Endothelial cell of umbilical vein (primary cell): ENCODE results near the gene ITIH3. TPM values are rescaled to one million over a fixed set of nuclear protein-coding genes. Genes with fewer than 3 reads are reported as not detected.

Experiments used
- BruUV-seq: library from RNA; stranded (reverse); fragments of 400-500 nt; replicated peaks from 2 replicates; lab custom pipeline; 2021; lab: Mats Ljungman, UMichigan
- CTCF ChIA-PET: fragments of 300-600, 350-600 bp; sonication (Branson Sonifier 250); formaldehyde crosslinking; loops from one replicate; lab custom pipeline; 2021; ENCODE audit warnings: antibody characterized with exemption, inconsistent platforms; lab: Charles Lee
- POLR2A ChIA-PET: fragments of 300-600, 350-600 bp; sonication (Branson Sonifier 250); formaldehyde crosslinking; loops from one replicate; lab custom pipeline; 2021; ENCODE audit warnings: antibody characterized with exemption, inconsistent platforms; lab: Charles Lee
- DNase-seq: peaks from one replicate; pipeline ENCODE4 v3.0.0-alpha.2; 2011; ENCODE audit warnings: low read depth, low spot score
- FAIRE-seq: peaks from 2 replicates; lab custom pipeline; 2011; peaks lifted over from hg19 to GRCh38; lab: Jason Lieb, UNC
- H2AFZ ChIP-seq: 2 replicates; pipeline ENCODE4 v1.6.0; 2012; ENCODE audit warnings: low read depth, low read length, control low read depth, inconsistent platforms
- H3K27ac ChIP-seq: 2 replicates; pipeline ENCODE4 v1.5.1; 2011; ENCODE audit warnings: low read depth, mild to moderate bottlenecking, control low read depth, low read length, moderate library complexity; ENCODE audit not compliant: insufficient read depth
- H3K27me3 ChIP-seq, 2 experiments: 2 replicates each; pipeline versions ENCODE4 v1.6.0 to v1.6.1; 2011; ENCODE audit warnings: low read length in 2 of 2, mixed read lengths in 1 of 2; ENCODE audit not compliant: control insufficient read depth in 2 of 2, insufficient read depth in 2 of 2
- H3K36me3 ChIP-seq, 2 experiments: 2 replicates in 1 of 2; 3 replicates in 1 of 2; pipeline ENCODE4 v1.5.1; 2011; ENCODE audit warnings: low read length in 2 of 2, mild to moderate bottlenecking in 1 of 2, moderate library complexity in 1 of 2; ENCODE audit not compliant: control insufficient read depth in 2 of 2, insufficient read depth in 2 of 2; ENCODE audit errors: extremely low read depth in 1 of 2
- H3K4me1 ChIP-seq: 3 replicates; pipeline ENCODE4 v1.5.1; 2011; ENCODE audit warnings: mild to moderate bottlenecking, low read length; ENCODE audit not compliant: control insufficient read depth, insufficient read depth; ENCODE audit errors: extremely low read depth
- H3K4me2 ChIP-seq: 2 replicates; pipeline ENCODE4 v1.6.1; 2011; ENCODE audit warnings: low read length, control low read depth, mixed read lengths; ENCODE audit not compliant: insufficient read depth
- H3K4me3 ChIP-seq, 3 experiments: fragments of 200-600 bp in 1 of 3; sonication (generic), shearing (Covaris generic) in 1 of 3; replicated peaks in 1 of 3; 2 replicates each; pipeline ENCODE4 v1.5.1; 2011 to 2016; ENCODE audit warnings: control low read depth in 3 of 3, low read length in 3 of 3, mild to moderate bottlenecking in 2 of 3, inconsistent platforms in 1 of 3, low read depth in 1 of 3, moderate library complexity in 1 of 3; ENCODE audit not compliant: insufficient read depth in 1 of 3
- H3K79me2 ChIP-seq: 2 replicates; pipeline ENCODE4 v1.6.0; 2012; ENCODE audit warnings: low read length, inconsistent platforms; ENCODE audit not compliant: control insufficient read depth, insufficient read depth
- H3K9ac ChIP-seq: replicated peaks from 2 replicates; pipeline ENCODE3; 2011; ENCODE audit warnings: low read length, control low read depth; ENCODE audit not compliant: insufficient read depth; ENCODE audit errors: extremely low read depth
- H3K9me1 ChIP-seq: replicated peaks from 3 replicates; pipeline ENCODE4 v1.6.0; 2011; ENCODE audit warnings: mild to moderate bottlenecking, low read length; ENCODE audit not compliant: control insufficient read depth, insufficient read depth; ENCODE audit errors: extremely low read depth
- H3K9me3 ChIP-seq: replicated peaks from 2 replicates; pipeline ENCODE4 v1.5.1; 2012; ENCODE audit warnings: low read length, inconsistent platforms; ENCODE audit not compliant: control insufficient read depth, insufficient read depth
- H4K20me1 ChIP-seq: replicated peaks from 2 replicates; pipeline ENCODE3; 2011; ENCODE audit warnings: mild to moderate bottlenecking, low read length; ENCODE audit not compliant: control insufficient read depth, insufficient read depth; ENCODE audit errors: extremely low read depth
- EZH2 ChIP-seq: IDR thresholded peaks from 2 replicates; pipeline ENCODE4 v1.6.1; 2012; ENCODE audit warnings: borderline replicate concordance, low read depth, mild to moderate bottlenecking, moderate library complexity, low read length, inconsistent platforms; ENCODE audit not compliant: severe bottlenecking
- FOS ChIP-seq: IDR thresholded peaks from 2 replicates; pipeline ENCODE4 v1.6.1; 2011; ENCODE audit warnings: mild to moderate bottlenecking, low read length, moderate library complexity, borderline replicate concordance; ENCODE audit not compliant: insufficient read depth
- GATA2 ChIP-seq: IDR thresholded peaks from 2 replicates; pipeline ENCODE4 v1.7.0; 2011; ENCODE audit warnings: low read depth, mild to moderate bottlenecking, moderate library complexity, mixed read lengths, low read length; ENCODE audit not compliant: insufficient read length, insufficient read depth
- JUN ChIP-seq: IDR thresholded peaks from 2 replicates; pipeline ENCODE4 v1.6.1; 2011; ENCODE audit warnings: borderline replicate concordance, low read depth; ENCODE audit not compliant: insufficient read length, insufficient read depth
- MYC ChIP-seq: IDR thresholded peaks from one replicate; pipeline ENCODE4 v1.6.1; 2011; ENCODE audit warnings: mild to moderate bottlenecking, low read depth, low read length
- POLR2A ChIP-seq: IDR thresholded peaks from 2 replicates; pipeline ENCODE4 v1.6.1; 2012; ENCODE audit warnings: low read depth, mild to moderate bottlenecking, control low read depth, low read length
- POLR2AphosphoS5 ChIP-seq: IDR thresholded peaks from 2 replicates; pipeline ENCODE4 v1.6.1; 2012; ENCODE audit warnings: low read depth, mild to moderate bottlenecking, control low read depth, low read length, moderate library complexity; ENCODE audit not compliant: insufficient read depth
- dilution Hi-C: fragments of 300-500 bp; cut with MboI; formaldehyde crosslinking; loops from one replicate; pipeline ENCODE4 v1.15.0; 2019; ENCODE audit warnings: low sequenced_read_pairs; ENCODE audit not compliant: extremely low pct_ligation_motif_present
- intact Hi-C: fragments of 100-400 bp; cut with micrococcal nuclease; formaldehyde crosslinking; loops from one replicate; pipeline ENCODE4 v1.10.0; 2022
- polyA plus RNA-seq, 4 experiments: library from polyadenylated mRNA; depleted of rRNA in 3 of 4; stranded (reverse) in 3 of 4; unstranded in 1 of 4; fragments of >200 nt; gene quantifications; 2 replicates each; pipeline versions ENCODE4 v1.2.1 to v1.2.3, GENCODE V29; 2011 to 2012; ENCODE audit warnings: missing spikeins in 1 of 4
- total RNA-seq: library from RNA; stranded (reverse); gene quantifications from 2 replicates; pipeline ENCODE4 v1.2.3, GENCODE V29; 2021
- TF ChIP-seq, protein P1 (sequence below): IDR thresholded peaks from 2 replicates; pipeline ENCODE4 v1.6.1; 2011; ENCODE audit not compliant: insufficient read depth, insufficient read length
- TF ChIP-seq, protein P2 (sequence below), 2 donors: IDR thresholded peaks; 1 replicate in 1 of 2; 2 replicates in 1 of 2; pipeline ENCODE4 v1.5.1; 2011; ENCODE audit warnings: low read length in 2 of 2, mild to moderate bottlenecking in 2 of 2, moderate library complexity in 2 of 2, control low read depth in 1 of 2, inconsistent platforms in 1 of 2, low read depth in 1 of 2; ENCODE audit not compliant: insufficient read depth in 1 of 2; ENCODE audit errors: extremely low read depth in 1 of 2

The ITIH3 gene
- total and polyA plus RNA-seq, 2 donors (not counting 3 experiments of a cell fraction or from before 2014, with no cell fraction given), result not detected

DNA sequence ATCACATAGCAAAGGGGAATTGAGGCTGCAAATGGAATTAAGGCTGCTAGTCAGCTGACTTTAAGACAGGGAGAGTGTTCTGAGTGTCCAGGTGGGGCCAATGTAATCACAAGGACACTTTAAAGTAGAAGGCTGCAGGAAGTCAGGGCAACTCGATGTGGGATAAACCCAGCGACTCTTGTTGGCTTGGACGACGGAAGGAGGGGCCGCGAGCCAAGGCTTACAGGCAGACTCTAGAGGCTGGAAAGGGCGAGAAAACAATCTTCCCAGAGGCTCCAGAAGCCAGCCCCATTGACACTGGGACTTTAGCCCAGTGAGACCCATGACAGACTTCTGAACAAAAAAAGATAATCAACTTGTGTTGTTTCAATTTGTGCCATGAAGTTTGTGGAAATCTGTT is 53.1 kb downstream of the ITIH3 start:
- Histone ChIP-seq H3K79me2 (no peaks in the 10 kb centered on the region), H2AFZ (no peak overlapping the region), H3K9me1 (no peaks in the 10 kb centered on the region), H3K27me3 (no peaks in the 10 kb centered on the region), H4K20me1 (no peaks in the 10 kb centered on the region), H3K4me2 (no peak overlapping the region), H3K4me1 (no peaks in the 10 kb centered on the region), H3K9ac (no peak overlapping the region), H3K9me3 (no peaks in the 10 kb centered on the region), H3K4me3 (no peak overlapping the region), H3K27ac (no peak overlapping the region), H3K36me3 (peaks cover 0 to 5% of the 10 kb centered on the region in 2 experiments)
- POLR2A ChIA-PET, result no interaction called here
- dilution Hi-C loops (no loop called here), intact Hi-C loops (no loop called here)
- CTCF ChIA-PET, result interaction anchor here (0.6 to 2.0 kb wide), 3 partner anchors 27 to 91 kb away, joined by 3 to 6 read pairs (median 3); no protein-coding TSS in a partner anchor
- BruUV-seq, result no TSS peak
- DNase-seq, result no peak
- FAIRE-seq, result no peak
- TF ChIP-seq GATA2 (no peak), MYC (no peak), JUN (no peak), FOS (no peak), EZH2 (no peak), POLR2AphosphoS5 (no peak), POLR2A (no peak)
- TF ChIP-seq, protein P1, sequence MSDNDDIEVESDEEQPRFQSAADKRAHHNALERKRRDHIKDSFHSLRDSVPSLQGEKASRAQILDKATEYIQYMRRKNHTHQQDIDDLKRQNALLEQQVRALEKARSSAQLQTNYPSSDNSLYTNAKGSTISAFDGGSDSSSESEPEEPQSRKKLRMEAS, result no peak
- TF ChIP-seq, protein P2, sequence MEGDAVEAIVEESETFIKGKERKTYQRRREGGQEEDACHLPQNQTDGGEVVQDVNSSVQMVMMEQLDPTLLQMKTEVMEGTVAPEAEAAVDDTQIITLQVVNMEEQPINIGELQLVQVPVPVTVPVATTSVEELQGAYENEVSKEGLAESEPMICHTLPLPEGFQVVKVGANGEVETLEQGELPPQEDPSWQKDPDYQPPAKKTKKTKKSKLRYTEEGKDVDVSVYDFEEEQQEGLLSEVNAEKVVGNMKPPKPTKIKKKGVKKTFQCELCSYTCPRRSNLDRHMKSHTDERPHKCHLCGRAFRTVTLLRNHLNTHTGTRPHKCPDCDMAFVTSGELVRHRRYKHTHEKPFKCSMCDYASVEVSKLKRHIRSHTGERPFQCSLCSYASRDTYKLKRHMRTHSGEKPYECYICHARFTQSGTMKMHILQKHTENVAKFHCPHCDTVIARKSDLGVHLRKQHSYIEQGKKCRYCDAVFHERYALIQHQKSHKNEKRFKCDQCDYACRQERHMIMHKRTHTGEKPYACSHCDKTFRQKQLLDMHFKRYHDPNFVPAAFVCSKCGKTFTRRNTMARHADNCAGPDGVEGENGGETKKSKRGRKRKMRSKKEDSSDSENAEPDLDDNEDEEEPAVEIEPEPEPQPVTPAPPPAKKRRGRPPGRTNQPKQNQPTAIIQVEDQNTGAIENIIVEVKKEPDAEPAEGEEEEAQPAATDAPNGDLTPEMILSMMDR (IDR thresholded peaks at IDR 0.05; ENCODE audit: extremely low read depth in 1 of 2, insufficient read depth in 1 of 2, low read depth in 1 of 2, low read length in 2 of 2), result no peak
